Measurements from ENCODE around the gene RNF4.

DNA sequence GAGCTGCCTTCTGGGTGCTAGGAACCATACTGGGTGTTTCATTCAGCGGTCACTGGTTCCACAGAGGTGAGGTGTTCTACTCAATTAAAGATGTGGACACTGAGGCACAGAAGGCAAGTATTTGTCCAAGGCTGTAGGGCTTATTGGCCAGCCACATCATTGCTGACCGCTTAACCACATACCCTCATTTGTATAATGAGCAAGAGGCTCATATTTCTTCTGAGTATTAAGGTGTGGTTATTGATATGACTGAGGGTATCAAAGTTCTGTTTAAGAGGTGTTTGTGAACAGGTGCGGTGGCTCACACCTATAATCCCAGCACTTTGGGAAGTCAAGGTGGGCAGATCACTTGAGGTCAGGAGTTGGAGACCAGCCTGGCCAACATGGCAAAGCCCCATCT lies 14.3 kb downstream of the RNF4 start:
- no peak for TF ChIP-seq SUZ12 (IDR thresholded peaks at IDR 0.05; ENCODE audit: extremely low read depth, insufficient read depth, insufficient read length)
- no peak for TF ChIP-seq ZNF274 (IDR thresholded peaks at IDR 0.05; ENCODE audit: low read depth, low read length)
